ENCODE results near the gene C1QTNF1.

C1QTNF1 gene

DNA sequence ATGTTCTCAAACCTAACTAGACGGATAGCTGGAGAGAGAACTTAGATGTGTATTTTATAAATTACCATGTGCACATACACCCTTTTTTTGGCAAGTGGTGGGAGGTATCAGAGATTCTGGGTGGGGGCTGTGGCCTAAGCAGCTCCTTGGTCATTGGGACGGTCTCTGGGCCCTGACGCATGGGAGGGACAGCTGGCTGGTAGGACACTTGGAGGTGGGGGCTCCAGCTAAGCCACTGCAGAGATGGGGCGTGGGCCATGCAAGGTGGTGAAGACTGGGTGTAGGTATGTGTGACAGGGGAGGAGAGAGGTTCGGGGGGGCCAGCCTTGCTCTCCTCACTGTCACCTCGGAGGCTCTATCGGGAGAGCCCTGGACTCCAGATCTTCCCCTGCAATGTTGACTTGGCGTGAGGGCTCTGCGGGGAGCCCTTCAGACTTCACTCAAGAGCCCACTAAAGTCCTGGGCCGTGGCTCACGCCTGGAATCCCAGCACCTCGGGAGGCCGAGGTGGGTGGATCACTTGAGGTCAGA, 17.1 kb downstream of the C1QTNF1 start:
- no peak for DNase-seq (ENCODE audit: low spot score)

DNA sequence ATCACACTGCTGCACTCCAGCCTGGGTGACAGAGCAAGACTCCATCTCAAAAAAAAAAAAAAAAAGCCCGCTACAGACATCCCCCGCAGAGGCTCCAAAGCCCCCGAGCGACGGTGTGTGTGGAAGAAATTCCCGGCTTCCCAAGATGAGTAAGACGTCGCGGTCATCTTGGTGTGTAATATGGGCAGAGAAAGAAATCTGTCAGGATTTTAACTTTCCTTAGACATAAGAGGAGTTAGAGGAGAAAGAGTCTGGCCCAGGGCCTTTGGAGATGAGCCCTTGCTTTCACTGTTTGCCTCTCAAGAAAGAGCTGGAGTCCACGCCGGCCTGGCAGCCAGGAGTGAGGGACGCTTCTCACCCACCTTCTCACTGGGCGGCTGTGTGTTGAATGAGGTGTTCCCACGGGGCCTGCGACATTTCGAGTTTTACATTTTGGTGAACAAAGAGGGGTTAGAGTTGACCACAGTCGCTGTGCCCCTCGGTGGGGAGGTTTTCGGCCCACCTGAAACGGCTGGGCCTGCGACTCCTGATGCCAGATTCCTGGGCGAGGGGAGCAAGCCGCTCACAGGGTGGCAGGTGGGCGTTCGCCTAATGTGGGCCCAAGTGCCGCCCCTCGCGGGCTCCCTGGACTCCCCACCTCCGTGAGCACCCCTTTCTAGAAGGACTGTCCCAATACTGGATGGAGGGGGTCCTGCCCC, 17.9 kb downstream of the C1QTNF1 start:
- DNase-seq (ENCODE audit: low spot score): no peak

DNA sequence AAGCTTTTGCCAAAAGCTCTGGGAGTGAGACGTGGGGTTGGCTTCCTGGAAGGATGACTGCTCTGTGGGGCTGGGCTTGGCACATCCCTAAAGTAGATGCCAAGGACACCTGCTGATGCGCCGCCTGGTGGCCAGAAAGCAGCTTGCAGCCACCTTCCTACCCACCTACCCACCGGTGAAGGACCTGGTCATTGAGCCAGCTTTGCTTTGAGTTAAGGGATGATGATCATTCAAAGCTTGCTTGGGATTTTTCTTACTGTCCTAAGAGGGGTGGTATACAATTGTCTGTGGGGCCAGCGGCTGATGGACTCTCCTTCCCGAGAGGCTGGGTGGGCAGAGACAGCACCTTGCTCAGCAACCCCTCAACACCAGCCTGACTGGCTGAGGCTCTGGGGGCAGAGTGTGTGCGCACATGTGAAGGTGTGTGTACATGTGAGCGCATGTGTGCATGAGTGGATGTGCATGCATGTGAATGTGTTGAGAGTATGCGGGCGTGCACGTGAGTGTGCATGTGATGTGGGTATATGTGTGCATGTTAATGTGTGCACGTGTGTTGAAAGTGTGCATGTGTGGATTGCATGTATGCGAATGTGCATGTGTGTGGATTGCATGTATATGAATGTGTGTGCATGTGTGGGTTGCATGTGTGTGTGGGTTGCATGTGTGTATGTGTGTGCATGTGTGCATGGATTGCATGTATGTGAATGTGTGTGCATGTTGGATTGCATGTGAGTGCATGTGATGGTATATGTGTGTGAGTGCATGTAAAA, 18.6 kb downstream of the C1QTNF1 start:
- DNase-seq (ENCODE audit: low spot score): peak; percentile 62

DNA sequence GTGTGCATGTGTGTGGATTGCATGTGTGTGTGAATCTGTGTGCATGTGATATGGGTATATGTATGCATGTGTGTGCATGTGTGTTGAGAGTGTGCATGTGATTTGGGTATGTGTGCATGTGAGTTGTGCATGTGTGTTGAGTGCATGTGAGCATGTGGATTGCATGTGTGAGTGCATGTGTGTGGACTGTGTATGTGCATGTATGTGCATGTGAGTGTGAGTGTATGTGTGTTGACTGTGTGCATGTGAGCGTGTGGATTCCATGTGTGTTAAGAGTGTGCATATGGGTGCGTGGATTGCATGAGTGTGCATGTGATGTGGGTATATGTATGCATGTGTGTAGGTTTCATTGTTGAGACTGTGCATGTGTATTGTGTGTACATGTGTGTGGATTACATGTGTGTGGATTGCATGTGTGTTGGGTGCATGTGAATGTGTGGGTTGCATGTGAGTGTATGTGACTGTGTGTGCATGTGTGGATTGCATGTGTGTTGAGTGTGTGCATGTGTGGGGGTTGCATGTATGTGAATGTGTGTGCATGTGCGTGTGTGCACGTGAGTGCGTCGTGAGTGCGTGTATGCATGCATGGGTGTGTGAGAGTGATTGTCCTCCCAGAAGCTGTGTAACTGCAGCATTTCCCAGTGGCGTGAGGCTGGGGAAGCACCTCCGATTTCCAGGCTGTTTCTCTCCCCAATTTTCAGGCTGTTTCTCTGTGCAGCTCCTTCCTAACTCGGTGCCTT, 19.4 kb downstream of the C1QTNF1 start:
- no peak for DNase-seq (ENCODE audit: low spot score)

DNA sequence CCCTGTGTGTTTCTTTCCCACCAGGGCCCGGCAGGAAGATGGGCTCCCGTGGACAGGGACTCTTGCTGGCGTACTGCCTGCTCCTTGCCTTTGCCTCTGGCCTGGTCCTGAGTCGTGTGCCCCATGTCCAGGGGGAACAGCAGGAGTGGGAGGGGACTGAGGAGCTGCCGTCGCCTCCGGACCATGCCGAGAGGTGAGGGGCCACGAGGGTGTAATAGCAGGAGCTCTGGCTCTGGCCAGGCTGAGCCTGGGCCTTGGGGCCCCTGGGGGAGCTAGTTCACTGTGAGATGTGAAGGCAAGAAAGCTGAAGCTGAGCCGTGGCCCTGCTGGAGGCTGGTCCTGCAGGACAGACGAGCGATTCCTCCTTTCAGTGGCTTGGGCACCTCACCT, 20.0 kb downstream of the C1QTNF1 start:
- no peak for DNase-seq (ENCODE audit: low spot score)

DNA sequence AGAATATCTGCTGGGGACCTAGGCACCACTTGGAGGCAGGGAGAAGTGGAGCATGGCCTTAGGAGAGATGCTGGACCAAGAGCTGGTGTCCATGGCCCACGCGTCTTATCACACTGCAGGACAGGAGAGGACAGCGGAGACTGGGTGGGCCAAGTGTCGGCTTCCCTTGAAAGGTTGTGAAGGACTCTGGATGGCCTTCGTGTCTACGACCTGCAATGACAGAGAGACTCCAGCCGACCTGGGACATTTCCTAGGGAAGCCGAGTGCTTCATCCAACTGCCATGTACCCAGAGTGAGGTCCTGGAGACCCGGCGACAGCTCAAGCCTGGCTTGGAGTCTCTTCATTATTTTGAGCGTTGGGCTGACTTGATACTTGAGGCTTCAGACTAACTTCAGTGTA, 20.5 kb downstream of the C1QTNF1 start:
- DNase-seq (ENCODE audit: low spot score): no peak

DNA sequence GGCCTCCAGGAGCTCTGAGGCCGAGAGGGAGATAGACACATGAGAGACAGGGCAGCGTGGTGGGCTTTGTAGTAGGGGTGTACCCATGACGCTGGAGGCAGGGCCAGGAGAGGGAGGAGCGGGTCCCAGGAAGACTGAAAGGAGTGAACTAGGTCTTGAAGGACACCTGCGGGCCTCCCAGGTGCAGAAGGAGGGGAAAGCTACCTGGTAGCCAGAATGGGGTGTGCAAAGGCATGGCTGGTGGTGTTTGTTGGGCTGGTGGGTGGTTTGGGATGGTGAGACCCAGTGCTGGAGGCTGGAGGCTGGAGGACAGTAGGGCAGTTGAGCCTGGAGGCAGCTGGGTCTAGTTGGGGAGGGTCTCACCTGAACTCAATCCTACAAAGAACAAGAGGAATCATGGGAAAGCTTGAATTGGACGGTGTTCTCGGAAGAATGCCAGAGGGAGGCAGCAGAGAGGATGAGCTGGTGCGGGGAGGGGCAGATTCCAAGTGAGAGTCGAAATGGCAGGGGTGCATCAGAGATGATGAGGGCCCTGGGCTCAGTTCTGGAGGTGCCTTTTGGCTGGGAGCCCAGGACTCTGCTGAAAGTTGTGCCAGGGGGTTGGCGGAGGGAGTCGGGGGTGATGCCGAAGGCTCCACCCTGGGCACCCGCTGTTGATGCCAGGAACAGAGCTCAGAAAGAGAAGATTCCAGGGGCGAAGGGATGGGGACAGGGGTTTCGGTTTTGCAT, 21.2 kb downstream of the C1QTNF1 start:
- no peak for DNase-seq (ENCODE audit: low spot score)

DNA sequence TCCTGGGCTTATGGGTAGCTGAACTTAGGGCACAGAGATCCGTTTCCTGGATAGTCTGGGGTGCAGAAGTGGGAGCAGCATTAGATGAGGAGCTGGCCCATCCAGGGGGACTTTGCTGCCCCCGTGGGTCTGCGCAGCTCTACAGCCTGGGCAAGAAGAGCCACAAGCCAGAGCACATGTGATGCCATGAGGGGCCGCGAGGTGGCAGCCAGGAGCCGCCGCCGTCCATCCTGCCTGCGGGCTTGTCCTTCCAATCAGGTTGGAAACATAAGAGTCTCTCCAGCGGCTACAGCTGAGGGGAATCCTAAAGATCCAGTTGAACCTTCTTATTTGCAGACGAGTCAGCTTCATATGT, 21.9 kb downstream of the C1QTNF1 start:
- DNase-seq (ENCODE audit: low spot score): peak; percentile 57

DNA sequence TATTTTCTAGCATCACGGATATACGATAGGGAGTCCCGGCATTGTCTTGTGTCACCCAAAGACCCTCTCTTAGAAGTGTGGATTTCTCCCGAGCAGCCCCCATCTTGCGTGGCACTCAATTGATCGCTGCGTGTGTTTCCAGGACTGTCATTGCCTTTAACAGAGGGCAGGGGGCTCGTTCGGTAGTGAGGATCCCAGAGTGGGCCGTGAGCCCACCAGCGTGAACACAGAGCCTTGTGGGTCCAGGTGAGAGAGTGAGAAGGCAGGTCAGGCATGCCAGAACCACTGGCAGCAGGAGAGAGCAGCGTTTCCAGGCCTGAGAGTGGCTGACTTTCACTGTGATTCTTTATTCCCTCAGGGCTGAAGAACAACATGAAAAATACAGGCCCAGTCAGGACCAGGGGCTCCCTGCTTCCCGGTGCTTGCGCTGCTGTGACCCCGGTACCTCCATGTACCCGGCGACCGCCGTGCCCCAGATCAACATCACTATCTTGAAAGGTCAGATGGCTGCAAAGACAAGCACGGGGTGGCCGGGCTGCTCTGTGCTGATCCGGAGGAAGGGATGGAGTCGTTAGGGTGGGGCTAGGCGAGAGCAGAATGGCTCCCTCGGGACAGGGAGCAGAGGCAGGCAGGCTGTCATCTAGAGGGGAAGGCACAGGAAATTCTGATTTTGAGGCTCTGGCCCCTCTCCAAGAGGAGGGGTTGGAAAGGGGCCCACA, 22.4 kb downstream of the C1QTNF1 start:
- no peak for DNase-seq (ENCODE audit: low spot score)

DNA sequence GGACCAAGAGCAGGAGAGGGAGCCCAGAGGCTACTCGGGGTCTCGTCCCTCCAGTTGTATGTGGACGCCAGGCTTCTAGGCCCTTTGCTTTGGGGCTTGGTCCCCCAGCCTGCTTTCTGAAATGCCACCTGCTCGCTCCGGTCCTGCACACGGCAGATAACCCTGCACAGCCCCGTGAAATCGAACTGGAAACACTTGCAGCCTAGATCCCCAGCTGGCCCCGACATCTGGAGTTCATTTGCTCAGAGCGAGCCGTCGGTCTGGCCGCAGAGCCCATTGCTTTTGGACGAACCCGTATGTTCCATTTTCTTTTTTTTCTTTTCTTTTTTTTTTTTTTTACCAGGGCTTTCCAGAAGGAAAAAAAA, 22.9 kb downstream of the C1QTNF1 start:
- no peak for DNase-seq (ENCODE audit: low spot score)

DNA sequence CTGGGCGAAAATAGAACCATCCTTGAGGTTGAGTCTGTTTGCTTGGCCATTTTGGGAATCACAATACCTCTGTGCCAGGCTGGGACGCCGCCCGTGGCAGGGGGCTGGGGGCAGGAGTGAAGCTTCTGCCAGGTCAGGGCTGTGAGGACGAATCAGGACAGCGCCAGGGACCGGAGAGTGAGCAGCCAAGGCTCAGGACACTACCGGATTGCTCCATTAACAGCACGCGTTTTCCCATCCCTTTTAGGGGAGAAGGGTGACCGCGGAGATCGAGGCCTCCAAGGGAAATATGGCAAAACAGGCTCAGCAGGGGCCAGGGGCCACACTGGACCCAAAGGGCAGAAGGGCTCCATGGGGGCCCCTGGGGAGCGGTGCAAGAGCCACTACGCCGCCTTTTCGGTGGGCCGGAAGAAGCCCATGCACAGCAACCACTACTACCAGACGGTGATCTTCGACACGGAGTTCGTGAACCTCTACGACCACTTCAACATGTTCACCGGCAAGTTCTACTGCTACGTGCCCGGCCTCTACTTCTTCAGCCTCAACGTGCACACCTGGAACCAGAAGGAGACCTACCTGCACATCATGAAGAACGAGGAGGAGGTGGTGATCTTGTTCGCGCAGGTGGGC, 23.4 kb downstream of the C1QTNF1 start:
- no peak for DNase-seq (ENCODE audit: low spot score)

DNA sequence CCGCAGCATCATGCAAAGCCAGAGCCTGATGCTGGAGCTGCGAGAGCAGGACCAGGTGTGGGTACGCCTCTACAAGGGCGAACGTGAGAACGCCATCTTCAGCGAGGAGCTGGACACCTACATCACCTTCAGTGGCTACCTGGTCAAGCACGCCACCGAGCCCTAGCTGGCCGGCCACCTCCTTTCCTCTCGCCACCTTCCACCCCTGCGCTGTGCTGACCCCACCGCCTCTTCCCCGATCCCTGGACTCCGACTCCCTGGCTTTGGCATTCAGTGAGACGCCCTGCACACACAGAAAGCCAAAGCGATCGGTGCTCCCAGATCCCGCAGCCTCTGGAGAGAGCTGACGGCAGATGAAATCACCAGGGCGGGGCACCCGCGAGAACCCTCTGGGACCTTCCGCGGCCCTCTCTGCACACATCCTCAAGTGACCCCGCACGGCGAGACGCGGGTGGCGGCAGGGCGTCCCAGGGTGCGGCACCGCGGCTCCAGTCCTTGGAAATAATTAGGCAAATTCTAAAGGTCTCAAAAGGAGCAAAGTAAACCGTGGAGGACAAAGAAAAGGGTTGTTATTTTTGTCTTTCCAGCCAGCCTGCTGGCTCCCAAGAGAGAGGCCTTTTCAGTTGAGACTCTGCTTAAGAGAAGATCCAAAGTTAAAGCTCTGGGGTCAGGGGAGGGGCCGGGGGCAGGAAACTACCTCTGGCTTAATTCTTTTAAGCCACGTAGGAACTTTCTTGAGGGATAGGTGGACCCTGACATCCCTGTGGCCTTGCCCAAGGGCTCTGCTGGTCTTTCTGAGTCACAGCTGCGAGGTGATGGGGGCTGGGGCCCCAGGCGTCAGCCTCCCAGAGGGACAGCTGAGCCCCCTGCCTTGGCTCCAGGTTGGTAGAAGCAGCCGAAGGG, 24.2 kb downstream of the C1QTNF1 start:
- DNase-seq (ENCODE audit: low spot score): no peak

DNA sequence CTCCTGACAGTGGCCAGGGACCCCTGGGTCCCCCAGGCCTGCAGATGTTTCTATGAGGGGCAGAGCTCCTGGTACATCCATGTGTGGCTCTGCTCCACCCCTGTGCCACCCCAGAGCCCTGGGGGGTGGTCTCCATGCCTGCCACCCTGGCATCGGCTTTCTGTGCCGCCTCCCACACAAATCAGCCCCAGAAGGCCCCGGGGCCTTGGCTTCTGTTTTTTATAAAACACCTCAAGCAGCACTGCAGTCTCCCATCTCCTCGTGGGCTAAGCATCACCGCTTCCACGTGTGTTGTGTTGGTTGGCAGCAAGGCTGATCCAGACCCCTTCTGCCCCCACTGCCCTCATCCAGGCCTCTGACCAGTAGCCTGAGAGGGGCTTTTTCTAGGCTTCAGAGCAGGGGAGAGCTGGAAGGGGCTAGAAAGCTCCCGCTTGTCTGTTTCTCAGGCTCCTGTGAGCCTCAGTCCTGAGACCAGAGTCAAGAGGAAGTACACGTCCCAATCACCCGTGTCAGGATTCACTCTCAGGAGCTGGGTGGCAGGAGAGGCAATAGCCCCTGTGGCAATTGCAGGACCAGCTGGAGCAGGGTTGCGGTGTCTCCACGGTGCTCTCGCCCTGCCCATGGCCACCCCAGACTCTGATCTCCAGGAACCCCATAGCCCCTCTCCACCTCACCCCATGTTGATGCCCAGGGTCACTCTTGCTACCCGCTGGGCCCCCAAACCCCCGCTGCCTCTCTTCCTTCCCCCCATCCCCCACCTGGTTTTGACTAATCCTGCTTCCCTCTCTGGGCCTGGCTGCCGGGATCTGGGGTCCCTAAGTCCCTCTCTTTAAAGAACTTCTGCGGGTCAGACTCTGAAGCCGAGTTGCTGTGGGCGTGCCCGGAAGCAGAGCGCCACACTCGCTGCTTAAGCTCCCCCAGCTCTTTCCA, 25.1 kb downstream of the C1QTNF1 start:
- DNase-seq (ENCODE audit: low spot score): no peak

DNA sequence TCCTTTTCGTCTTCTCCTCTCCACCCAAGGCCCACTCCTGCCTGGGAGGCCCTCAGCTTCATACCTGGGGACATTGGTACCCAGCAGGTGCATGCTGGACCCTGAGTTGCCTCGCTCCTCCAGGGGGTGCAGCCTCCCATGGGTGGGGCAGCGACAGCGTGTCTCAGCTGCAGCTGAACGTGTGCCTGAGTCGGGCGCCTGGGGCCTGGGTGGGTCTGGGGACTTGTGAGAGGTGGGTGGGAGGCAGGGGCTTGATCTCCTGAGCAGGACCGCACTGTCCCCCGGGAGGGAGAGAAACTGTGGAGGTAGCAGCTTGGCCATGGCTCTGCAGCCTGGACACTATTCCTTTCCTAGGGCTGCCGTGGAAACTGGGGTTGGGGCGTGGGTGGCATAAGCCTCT, 25.9 kb downstream of the C1QTNF1 start:
- no peak for DNase-seq (ENCODE audit: low spot score)

DNA sequence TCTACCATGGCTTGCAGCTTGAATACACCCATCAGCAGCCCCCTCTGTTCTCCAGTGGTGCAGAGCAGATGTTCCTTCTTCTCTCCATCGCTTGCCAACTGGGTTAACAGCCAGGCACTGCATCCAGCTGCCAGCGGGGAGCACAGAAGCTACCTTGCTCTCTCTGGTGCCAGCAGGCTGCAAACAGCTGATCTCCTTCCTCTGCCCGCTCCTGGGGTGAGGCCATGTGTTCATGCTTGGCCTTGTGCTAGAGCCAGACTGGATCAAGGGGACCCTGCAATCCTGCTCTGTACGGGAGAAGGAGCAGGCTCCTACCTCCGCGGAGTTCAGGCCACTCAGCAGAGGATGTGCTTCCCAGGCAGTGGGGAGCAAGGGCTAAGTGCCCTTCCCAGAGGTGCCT, 26.6 kb downstream of the C1QTNF1 start:
- DNase-seq (ENCODE audit: low spot score): no peak

DNA sequence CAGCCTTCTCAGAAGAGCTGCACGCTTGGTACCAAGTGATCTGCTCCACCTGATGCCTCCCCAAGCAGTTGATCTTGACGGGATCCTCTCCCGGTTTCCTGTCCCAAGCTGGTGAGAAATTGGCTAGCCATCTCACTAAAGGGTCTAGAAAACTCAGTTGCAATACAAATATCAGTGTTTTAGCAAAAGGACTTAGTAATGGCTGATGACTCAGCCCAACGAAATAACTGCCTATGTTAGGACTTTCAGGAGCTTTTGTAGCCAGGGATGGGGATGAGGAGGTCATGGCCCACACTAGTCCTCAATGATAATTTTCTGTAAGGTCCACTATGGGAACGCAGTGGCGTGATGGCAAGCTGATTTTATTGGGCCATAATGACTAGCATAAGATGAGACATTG, 27.3 kb downstream of the C1QTNF1 start:
- DNase-seq (ENCODE audit: low spot score): no peak

DNA sequence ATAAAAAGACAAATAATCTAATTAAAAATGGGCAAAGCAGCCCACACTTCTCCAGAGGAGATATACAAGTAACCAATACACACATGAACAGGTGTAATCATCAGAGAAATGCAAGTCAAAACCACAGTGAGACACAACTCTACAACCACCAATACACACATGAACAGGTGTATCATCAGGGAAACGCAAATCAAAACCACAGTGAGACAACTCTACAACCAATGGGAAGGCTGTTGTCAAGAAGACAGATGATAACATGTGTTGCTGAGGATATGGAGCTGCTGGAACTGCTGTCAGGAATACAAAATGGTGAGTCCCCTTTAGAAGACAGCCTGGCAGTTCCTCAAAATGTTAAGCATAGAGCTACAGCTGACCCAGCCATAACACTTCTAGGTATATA, 28.2 kb downstream of the C1QTNF1 start:
- DNase-seq (ENCODE audit: low spot score): no peak

DNA sequence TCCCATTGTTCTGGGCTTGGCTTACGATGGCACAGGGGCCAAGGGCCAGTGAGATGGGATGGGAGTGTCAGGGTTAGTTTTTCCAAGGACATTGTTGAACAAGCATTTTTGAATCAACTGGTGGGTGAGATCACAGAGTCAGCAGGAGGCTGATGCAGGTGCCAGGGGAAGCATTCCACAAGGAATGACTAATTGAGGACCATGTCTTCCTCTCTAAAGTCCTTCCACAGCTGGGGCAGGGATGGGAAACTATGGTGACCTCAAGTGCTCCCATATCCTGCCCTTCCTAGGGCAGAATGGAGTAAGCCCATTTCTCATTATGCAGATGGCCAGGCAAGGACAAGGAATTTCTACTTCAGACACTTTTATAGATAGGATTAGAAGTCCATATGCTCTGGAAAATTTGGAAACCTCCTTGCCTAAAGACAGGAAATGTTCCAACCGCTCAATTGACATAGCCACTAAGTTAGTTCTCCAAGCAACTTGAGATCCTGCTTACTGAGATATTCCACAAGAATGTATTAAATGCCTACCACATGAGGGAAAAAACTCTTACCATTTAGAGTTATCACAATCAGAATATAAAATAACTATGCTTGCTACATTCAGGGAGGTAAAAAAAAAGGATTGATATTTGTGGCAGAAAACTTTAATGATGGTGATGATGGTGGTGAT, 29.4 kb downstream of the C1QTNF1 start:
- DNase-seq (ENCODE audit: low spot score): no peak
